ENCODE measurements around the gene CD300LF.

- TF ChIP-seq, protein P1, sequence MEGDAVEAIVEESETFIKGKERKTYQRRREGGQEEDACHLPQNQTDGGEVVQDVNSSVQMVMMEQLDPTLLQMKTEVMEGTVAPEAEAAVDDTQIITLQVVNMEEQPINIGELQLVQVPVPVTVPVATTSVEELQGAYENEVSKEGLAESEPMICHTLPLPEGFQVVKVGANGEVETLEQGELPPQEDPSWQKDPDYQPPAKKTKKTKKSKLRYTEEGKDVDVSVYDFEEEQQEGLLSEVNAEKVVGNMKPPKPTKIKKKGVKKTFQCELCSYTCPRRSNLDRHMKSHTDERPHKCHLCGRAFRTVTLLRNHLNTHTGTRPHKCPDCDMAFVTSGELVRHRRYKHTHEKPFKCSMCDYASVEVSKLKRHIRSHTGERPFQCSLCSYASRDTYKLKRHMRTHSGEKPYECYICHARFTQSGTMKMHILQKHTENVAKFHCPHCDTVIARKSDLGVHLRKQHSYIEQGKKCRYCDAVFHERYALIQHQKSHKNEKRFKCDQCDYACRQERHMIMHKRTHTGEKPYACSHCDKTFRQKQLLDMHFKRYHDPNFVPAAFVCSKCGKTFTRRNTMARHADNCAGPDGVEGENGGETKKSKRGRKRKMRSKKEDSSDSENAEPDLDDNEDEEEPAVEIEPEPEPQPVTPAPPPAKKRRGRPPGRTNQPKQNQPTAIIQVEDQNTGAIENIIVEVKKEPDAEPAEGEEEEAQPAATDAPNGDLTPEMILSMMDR (IDR thresholded peaks at IDR 0.05; ENCODE audit: insufficient read depth, low read length, poor library complexity, severe bottlenecking) = no peak
- TF ChIP-seq EZH2phosphoT487 (conservative IDR thresholded peaks at IDR 0.05; ENCODE audit: low read length) = no peak
Measured at GRCh38 chr17:74743755-74744154, 31.0 kb upstream of the CD300LF start.

Data from SU-DHL-6 (cell line).